DMS 273 treated with DMSO at 0.1 percent for 48 hours (cell line): ENCODE measurements around the gene CIAO3.

Source experiments
- DNase-seq: peaks from one replicate; lab custom pipeline; 2025; lab: John Stamatoyannopoulos, UW

The CIAO3 gene

GRCh38 chr16:775236-775796 lies 34.5 kb upstream of the CIAO3 start:
- DNase-seq, result no peak

- DNase-seq, result no peak
These were observed 33.5 kb upstream of the CIAO3 start for GRCh38 chr16:774086-775001.

- DNase-seq, result no peak
These were observed 32.2 kb upstream of the CIAO3 start for GRCh38 chr16:772959-773358.

- no peak for DNase-seq
These were observed 29.6 kb upstream of the CIAO3 start for GRCh38 chr16:770411-770810.

GRCh38 chr16:769934-770333 lies 29.1 kb upstream of the CIAO3 start:
- no peak for DNase-seq

GRCh38 chr16:769184-769784 lies 28.5 kb upstream of the CIAO3 start:
- DNase-seq, result no peak

- no peak for DNase-seq
These were observed 27.6 kb upstream of the CIAO3 start for GRCh38 chr16:768428-768827.

- DNase-seq, result no peak
These were observed 27.0 kb upstream of the CIAO3 start for GRCh38 chr16:767743-768235.

GRCh38 chr16:766820-767640 lies 26.2 kb upstream of the CIAO3 start:
- DNase-seq, result no peak

GRCh38 chr16:766008-766819 lies 25.4 kb upstream of the CIAO3 start:
- no peak for DNase-seq

GRCh38 chr16:765488-765865 lies 24.7 kb upstream of the CIAO3 start:
- no peak for DNase-seq

- DNase-seq, result no peak
These were observed 24.2 kb upstream of the CIAO3 start for GRCh38 chr16:764848-765487.

- no peak for DNase-seq
These were observed 23.5 kb upstream of the CIAO3 start for GRCh38 chr16:764184-764750.

- no peak for DNase-seq
These were observed 22.8 kb upstream of the CIAO3 start for GRCh38 chr16:763369-764183.

- no peak for DNase-seq
These were observed 21.9 kb upstream of the CIAO3 start for GRCh38 chr16:762595-763268.

GRCh38 chr16:761625-762513 lies 21.1 kb upstream of the CIAO3 start:
- no peak for DNase-seq

GRCh38 chr16:760545-761343 lies 19.9 kb upstream of the CIAO3 start, which contains the start of gene MSLN:
MSLN (plus strand) TSS chr16:760734; CDS start chr16:762681, 1,947 bp downstream.
- no peak for DNase-seq
